ENCODE measurements around the gene COL5A1.

The COL5A1 gene

DNA sequence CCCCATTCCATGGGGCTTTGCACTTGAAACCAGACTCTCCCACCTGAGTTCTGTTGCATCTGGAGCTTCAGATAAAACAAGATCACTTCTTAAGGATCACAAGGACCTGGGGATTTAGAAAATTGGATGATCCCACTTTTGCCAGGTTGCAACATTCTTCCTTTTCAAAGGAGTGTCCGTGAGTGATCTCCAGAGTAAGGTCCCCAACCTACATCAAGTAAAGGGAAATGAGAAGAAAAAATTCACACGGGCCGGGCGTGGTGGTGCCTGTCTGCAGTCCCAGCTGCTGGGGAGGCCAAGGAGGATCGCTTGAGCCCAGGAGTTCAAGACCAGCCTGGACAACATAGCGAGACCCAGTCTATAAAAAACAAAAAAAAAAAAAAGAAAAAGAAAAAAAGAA, 41.2 kb upstream of the COL5A1 start:
- Histone ChIP-seq H3K4me2 (ENCODE audit: insufficient read depth, low read length) (no peak overlapping the region), H3K9ac (ENCODE audit: low read depth, low read length) (no peak overlapping the region), H2AFZ (ENCODE audit: low read depth, low read length) (no peak overlapping the region), H3K4me3 (ENCODE audit: low read depth in 1 of 2, low read length in 2 of 2) (no peak overlapping the region), H3K27me3 (ENCODE audit: insufficient read depth, low read length, poor library complexity) (no peaks in the 10 kb centered on the region), H3K9me3 (ENCODE audit: insufficient read depth, low read length, severe bottlenecking) (no peaks in the 10 kb centered on the region), H4K20me1 (ENCODE audit: insufficient read depth, low read length) (no peaks in the 10 kb centered on the region), H3K27ac (ENCODE audit: low read length) (no peak overlapping the region), H3K79me2 (ENCODE audit: insufficient read depth, low read length) (no peaks in the 10 kb centered on the region), H3K36me3 (ENCODE audit: insufficient read depth, low read length) (no peaks in the 10 kb centered on the region), H3K4me1 (ENCODE audit: insufficient read depth, low read length) (no peaks in the 10 kb centered on the region)
- ATAC-seq (ENCODE audit: insufficient read depth, low read depth) (no peak), DNase-seq (no peak)
- TF ChIP-seq EZH2 (IDR thresholded peaks at IDR 0.05; ENCODE audit: borderline replicate concordance, low read depth, low read length, severe bottlenecking), result no peak
- TF ChIP-seq, protein P1, sequence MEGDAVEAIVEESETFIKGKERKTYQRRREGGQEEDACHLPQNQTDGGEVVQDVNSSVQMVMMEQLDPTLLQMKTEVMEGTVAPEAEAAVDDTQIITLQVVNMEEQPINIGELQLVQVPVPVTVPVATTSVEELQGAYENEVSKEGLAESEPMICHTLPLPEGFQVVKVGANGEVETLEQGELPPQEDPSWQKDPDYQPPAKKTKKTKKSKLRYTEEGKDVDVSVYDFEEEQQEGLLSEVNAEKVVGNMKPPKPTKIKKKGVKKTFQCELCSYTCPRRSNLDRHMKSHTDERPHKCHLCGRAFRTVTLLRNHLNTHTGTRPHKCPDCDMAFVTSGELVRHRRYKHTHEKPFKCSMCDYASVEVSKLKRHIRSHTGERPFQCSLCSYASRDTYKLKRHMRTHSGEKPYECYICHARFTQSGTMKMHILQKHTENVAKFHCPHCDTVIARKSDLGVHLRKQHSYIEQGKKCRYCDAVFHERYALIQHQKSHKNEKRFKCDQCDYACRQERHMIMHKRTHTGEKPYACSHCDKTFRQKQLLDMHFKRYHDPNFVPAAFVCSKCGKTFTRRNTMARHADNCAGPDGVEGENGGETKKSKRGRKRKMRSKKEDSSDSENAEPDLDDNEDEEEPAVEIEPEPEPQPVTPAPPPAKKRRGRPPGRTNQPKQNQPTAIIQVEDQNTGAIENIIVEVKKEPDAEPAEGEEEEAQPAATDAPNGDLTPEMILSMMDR (IDR thresholded peaks at IDR 0.05; ENCODE audit: borderline replicate concordance, extremely low read depth, low read length, poor library complexity, severe bottlenecking), result no peak

DNA sequence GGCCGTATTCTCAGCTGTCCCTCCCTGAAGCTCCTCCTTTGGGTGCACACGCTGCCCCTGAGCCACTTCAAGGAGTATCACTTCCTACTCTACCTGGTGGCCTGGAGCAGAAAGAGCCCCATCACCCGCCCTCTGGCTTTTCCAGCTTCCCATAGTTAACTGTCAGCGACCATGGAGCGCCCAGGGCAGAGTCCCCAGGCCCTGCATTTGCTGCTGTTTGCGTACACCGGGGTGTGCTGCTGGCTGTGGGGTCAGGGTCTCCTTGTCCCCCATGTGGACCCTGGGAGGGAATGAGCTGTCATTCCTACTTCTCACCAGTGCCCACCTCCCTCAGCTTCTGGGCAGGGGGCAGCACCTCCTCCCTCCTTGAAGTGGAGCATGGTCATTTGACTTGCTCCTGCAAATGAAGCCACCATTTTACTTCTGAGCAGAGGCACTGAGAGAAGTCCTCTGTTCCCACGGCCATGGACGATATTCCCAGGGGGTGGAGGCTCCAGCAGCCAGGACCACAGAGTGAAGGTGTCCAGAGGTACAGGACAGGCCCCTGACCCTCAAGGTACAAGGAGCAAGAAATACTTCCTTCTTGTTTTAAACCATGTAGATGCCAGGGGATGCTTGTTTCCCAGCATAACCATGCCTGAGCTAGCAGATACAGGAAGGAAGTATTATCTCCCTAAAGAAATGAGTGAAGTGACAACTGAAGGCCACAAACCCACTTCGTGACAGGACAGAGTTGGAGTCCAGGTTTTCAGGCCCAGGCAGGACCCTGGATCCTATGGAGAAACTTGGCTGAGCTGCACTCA, 40.6 kb upstream of the COL5A1 start:
- no peaks in the 10 kb centered on the region for H4K20me1 ChIP-seq (ENCODE audit: insufficient read depth, low read length)
- no peaks in the 10 kb centered on the region for H3K79me2 ChIP-seq (ENCODE audit: insufficient read depth, low read length)
- no peak overlapping the region for H3K9ac ChIP-seq (ENCODE audit: low read depth, low read length)
- ATAC-seq (ENCODE audit: insufficient read depth, low read depth) (no peak), DNase-seq (no peak)
- no peaks in the 10 kb centered on the region for H3K4me1 ChIP-seq (ENCODE audit: insufficient read depth, low read length)
- H3K27ac ChIP-seq (ENCODE audit: low read length), result no peak overlapping the region
- no peak overlapping the region for H3K4me3 ChIP-seq (ENCODE audit: low read depth in 1 of 2, low read length in 2 of 2)
- no peak overlapping the region for H3K4me2 ChIP-seq (ENCODE audit: insufficient read depth, low read length)
- H3K27me3 ChIP-seq (ENCODE audit: insufficient read depth, low read length, poor library complexity), result no peaks in the 10 kb centered on the region
- H2AFZ ChIP-seq (ENCODE audit: low read depth, low read length), result no peak overlapping the region
- TF ChIP-seq, protein P1 (IDR thresholded peaks at IDR 0.05; ENCODE audit: borderline replicate concordance, extremely low read depth, low read length, poor library complexity, severe bottlenecking), result no peak
- no peak for TF ChIP-seq EZH2 (IDR thresholded peaks at IDR 0.05; ENCODE audit: borderline replicate concordance, low read depth, low read length, severe bottlenecking)
- no peaks in the 10 kb centered on the region for H3K9me3 ChIP-seq (ENCODE audit: insufficient read depth, low read length, severe bottlenecking)
- no peaks in the 10 kb centered on the region for H3K36me3 ChIP-seq (ENCODE audit: insufficient read depth, low read length)

DNA sequence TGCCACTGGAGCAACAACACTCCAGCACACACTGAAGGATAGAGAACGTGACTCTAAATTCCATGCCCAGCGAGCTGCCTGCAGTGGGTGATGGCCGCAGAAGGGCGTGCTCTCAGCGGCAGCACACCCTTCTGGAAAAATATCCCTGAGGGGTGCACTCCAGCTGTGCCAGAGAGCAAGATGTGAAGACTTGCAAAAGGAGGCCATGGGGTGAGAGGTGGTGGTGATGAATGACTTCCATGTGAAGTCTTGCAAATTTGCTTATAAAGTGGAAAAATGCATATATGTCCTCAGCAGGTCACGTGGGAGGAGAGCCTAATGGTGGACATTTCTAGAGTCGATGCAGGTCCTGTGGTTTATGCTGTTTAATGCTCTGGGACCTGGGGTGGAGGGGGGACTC, 39.8 kb upstream of the COL5A1 start:
- no peaks in the 10 kb centered on the region for H4K20me1 ChIP-seq (ENCODE audit: insufficient read depth, low read length)
- H3K4me1 ChIP-seq (ENCODE audit: insufficient read depth, low read length), result no peaks in the 10 kb centered on the region
- H3K27me3 ChIP-seq (ENCODE audit: insufficient read depth, low read length, poor library complexity), result no peaks in the 10 kb centered on the region
- ATAC-seq (ENCODE audit: insufficient read depth, low read depth) (no peak), DNase-seq (no peak)
- H3K79me2 ChIP-seq (ENCODE audit: insufficient read depth, low read length), result no peaks in the 10 kb centered on the region
- H3K4me3 ChIP-seq (ENCODE audit: low read depth in 1 of 2, low read length in 2 of 2), result no peak overlapping the region
- no peak overlapping the region for H2AFZ ChIP-seq (ENCODE audit: low read depth, low read length)
- H3K36me3 ChIP-seq (ENCODE audit: insufficient read depth, low read length), result no peaks in the 10 kb centered on the region
- H3K9ac ChIP-seq (ENCODE audit: low read depth, low read length), result no peak overlapping the region
- H3K4me2 ChIP-seq (ENCODE audit: insufficient read depth, low read length), result no peak overlapping the region
- no peak for TF ChIP-seq EZH2 (IDR thresholded peaks at IDR 0.05; ENCODE audit: borderline replicate concordance, low read depth, low read length, severe bottlenecking)
- TF ChIP-seq, protein P1 (IDR thresholded peaks at IDR 0.05; ENCODE audit: borderline replicate concordance, extremely low read depth, low read length, poor library complexity, severe bottlenecking), result no peak
- H3K27ac ChIP-seq (ENCODE audit: low read length), result no peak overlapping the region
- H3K9me3 ChIP-seq (ENCODE audit: insufficient read depth, low read length, severe bottlenecking), result no peaks in the 10 kb centered on the region

Measured in DND-41 (cell line).